HEK293 (cell line): ENCODE data around the gene SPECC1.

Experiments used
- REPIN1 ChIP-seq: fragments of 450-650 bp; formaldehyde crosslinking; IDR thresholded peaks from 2 replicates; pipeline ENCODE4 v1.5.1; 2017; ENCODE audit warnings: missing biosample characterization, missing genetic modification characterization, low read depth
- SP2 ChIP-seq: fragments of 450-650 bp; formaldehyde crosslinking; IDR thresholded peaks from 2 replicates; pipeline ENCODE4 v1.5.1; 2016; ENCODE audit warnings: missing biosample characterization, missing genetic modification characterization
- ZBTB8A ChIP-seq: fragments of 450-650 bp; formaldehyde crosslinking; IDR thresholded peaks from 2 replicates; pipeline ENCODE4 v1.5.1; 2016; ENCODE audit warnings: missing biosample characterization, missing genetic modification characterization
- ZNF664 ChIP-seq: fragments of 450-650 bp; formaldehyde crosslinking; IDR thresholded peaks from 2 replicates; pipeline ENCODE4 v1.5.1; 2016; ENCODE audit warnings: missing biosample characterization, missing genetic modification characterization
- ZNF670 ChIP-seq: fragments of 450-650 bp; formaldehyde crosslinking; IDR thresholded peaks from 2 replicates; pipeline ENCODE4 v1.5.1; 2016; ENCODE audit warnings: missing biosample characterization, missing genetic modification characterization, low read depth
- TF ChIP-seq, protein P1 (sequence below): fragments of 450-650 bp; formaldehyde crosslinking; IDR thresholded peaks from 2 replicates; pipeline ENCODE4 v1.5.1; 2016; ENCODE audit warnings: missing biosample characterization, missing genetic modification characterization
- TF ChIP-seq, protein P2 (sequence below): fragments of 450-650 bp; formaldehyde crosslinking; IDR thresholded peaks from 2 replicates; pipeline ENCODE4 v1.5.1; 2016; ENCODE audit warnings: missing biosample characterization, missing genetic modification characterization
- TF ChIP-seq, protein P3 (sequence below): sonication (generic); formaldehyde crosslinking; IDR thresholded peaks from 2 replicates; pipeline ENCODE4 v1.8.1; 2022; ENCODE audit warnings: mild to moderate bottlenecking, moderate library complexity, missing genetic modification reagents
- TF ChIP-seq, protein P4 (sequence below): fragments of 450-650 bp; formaldehyde crosslinking; IDR thresholded peaks from 2 replicates; pipeline ENCODE4 v1.5.1; 2016; ENCODE audit warnings: missing biosample characterization, missing genetic modification characterization
- TF ChIP-seq, protein P5 (sequence below): fragments of 450-650 bp; IDR thresholded peaks from 2 replicates; pipeline ENCODE4 v1.5.1; 2018; ENCODE audit warnings: missing biosample characterization, mild to moderate bottlenecking, missing genetic modification characterization

DNA sequence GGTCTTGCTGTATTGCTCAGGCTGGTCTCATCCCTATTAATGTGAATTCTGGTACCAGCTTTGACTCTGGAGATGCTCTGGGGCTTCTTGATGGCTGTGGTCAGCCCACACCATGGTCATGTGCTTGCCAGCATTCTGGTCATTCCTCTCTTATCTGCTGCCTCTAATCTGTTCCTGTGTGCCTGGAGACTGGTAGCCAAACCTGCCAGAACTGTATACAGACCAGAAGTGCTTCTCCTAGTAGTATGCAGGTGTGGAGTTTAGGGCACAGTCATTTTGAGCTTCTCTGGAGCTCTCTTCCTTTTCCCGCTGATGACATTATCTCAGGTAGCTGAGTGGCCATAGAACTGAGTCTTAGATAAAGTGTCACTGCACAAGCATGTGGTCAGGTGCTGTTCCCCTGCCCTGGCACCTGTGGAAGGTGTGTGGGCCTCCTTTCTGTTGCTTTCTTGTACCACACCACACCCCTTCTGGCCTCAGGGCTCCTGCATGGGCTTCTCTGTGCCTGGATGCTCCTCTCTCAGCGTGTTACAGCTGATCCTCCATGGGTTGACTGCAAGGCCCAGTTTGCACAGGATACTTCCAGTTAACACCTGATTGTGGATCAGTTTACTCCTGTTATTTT, 162.7 kb downstream of the SPECC1 start:
- TF ChIP-seq ZBTB8A (tag by site-specific recombination), result no peak
- TF ChIP-seq, protein P1, sequence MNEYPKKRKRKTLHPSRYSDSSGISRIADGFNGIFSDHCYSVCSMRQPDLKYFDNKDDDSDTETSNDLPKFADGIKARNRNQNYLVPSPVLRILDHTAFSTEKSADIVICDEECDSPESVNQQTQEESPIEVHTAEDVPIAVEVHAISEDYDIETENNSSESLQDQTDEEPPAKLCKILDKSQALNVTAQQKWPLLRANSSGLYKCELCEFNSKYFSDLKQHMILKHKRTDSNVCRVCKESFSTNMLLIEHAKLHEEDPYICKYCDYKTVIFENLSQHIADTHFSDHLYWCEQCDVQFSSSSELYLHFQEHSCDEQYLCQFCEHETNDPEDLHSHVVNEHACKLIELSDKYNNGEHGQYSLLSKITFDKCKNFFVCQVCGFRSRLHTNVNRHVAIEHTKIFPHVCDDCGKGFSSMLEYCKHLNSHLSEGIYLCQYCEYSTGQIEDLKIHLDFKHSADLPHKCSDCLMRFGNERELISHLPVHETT (tag by site-specific recombination), result no peak
- TF ChIP-seq, protein P2, sequence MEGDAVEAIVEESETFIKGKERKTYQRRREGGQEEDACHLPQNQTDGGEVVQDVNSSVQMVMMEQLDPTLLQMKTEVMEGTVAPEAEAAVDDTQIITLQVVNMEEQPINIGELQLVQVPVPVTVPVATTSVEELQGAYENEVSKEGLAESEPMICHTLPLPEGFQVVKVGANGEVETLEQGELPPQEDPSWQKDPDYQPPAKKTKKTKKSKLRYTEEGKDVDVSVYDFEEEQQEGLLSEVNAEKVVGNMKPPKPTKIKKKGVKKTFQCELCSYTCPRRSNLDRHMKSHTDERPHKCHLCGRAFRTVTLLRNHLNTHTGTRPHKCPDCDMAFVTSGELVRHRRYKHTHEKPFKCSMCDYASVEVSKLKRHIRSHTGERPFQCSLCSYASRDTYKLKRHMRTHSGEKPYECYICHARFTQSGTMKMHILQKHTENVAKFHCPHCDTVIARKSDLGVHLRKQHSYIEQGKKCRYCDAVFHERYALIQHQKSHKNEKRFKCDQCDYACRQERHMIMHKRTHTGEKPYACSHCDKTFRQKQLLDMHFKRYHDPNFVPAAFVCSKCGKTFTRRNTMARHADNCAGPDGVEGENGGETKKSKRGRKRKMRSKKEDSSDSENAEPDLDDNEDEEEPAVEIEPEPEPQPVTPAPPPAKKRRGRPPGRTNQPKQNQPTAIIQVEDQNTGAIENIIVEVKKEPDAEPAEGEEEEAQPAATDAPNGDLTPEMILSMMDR (tag by site-specific recombination), result no peak
- TF ChIP-seq, protein P3, sequence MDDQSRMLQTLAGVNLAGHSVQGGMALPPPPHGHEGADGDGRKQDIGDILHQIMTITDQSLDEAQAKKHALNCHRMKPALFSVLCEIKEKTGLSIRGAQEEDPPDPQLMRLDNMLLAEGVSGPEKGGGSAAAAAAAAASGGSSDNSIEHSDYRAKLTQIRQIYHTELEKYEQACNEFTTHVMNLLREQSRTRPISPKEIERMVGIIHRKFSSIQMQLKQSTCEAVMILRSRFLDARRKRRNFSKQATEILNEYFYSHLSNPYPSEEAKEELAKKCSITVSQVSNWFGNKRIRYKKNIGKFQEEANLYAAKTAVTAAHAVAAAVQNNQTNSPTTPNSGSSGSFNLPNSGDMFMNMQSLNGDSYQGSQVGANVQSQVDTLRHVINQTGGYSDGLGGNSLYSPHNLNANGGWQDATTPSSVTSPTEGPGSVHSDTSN (CRISPR knock-in tag), result no peak
- TF ChIP-seq, protein P4, sequence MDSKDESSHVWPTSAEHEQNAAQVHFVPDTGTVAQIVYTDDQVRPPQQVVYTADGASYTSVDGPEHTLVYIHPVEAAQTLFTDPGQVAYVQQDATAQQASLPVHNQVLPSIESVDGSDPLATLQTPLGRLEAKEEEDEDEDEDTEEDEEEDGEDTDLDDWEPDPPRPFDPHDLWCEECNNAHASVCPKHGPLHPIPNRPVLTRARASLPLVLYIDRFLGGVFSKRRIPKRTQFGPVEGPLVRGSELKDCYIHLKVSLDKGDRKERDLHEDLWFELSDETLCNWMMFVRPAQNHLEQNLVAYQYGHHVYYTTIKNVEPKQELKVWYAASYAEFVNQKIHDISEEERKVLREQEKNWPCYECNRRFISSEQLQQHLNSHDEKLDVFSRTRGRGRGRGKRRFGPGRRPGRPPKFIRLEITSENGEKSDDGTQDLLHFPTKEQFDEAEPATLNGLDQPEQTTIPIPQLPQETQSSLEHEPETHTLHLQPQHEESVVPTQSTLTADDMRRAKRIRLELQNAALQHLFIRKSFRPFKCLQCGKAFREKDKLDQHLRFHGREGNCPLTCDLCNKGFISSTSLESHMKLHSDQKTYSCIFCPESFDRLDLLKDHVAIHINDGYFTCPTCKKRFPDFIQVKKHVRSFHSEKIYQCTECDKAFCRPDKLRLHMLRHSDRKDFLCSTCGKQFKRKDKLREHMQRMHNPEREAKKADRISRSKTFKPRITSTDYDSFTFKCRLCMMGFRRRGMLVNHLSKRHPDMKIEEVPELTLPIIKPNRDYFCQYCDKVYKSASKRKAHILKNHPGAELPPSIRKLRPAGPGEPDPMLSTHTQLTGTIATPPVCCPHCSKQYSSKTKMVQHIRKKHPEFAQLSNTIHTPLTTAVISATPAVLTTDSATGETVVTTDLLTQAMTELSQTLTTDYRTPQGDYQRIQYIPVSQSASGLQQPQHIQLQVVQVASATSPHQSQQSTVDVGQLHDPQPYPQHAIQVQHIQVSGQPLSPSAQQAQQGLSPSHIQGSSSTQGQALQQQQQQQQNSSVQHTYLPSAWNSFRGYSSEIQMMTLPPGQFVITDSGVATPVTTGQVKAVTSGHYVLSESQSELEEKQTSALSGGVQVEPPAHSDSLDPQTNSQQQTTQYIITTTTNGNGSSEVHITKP, result no peak
- TF ChIP-seq, protein P5, sequence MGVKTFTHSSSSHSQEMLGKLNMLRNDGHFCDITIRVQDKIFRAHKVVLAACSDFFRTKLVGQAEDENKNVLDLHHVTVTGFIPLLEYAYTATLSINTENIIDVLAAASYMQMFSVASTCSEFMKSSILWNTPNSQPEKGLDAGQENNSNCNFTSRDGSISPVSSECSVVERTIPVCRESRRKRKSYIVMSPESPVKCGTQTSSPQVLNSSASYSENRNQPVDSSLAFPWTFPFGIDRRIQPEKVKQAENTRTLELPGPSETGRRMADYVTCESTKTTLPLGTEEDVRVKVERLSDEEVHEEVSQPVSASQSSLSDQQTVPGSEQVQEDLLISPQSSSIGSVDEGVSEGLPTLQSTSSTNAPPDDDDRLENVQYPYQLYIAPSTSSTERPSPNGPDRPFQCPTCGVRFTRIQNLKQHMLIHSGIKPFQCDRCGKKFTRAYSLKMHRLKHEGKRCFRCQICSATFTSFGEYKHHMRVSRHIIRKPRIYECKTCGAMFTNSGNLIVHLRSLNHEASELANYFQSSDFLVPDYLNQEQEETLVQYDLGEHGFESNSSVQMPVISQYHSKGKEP (tag by site-specific recombination), result no peak
- no peak for TF ChIP-seq REPIN1 (tag by site-specific recombination)
- no peak for TF ChIP-seq ZNF670
- TF ChIP-seq SP2, result no peak
- TF ChIP-seq ZNF664 (tag by site-specific recombination), result no peak
